ENCODE measurements around the gene IER3. TPM values are rescaled to one million over a fixed set of nuclear protein-coding genes. Genes with fewer than 3 reads are reported as not detected.

IER3 gene
- total and polyA plus RNA-seq, 2 of the 8 experiments (the other 6 are each of a cell fraction or from before 2014, with no cell fraction given), result 11.9 to 26.5 TPM

- H2AK5ac ChIP-seq (ENCODE audit: low read depth, low read length), result peak overlapping the region; percentile 71; the same call in 1 of the 2 replicates
- no peak overlapping the region for H3K23ac ChIP-seq (ENCODE audit: insufficient read length)
- peaks cover 12% of the 10 kb centered on the region for H3K23me2 ChIP-seq (ENCODE audit: low read depth, low read length)
- H3K27ac ChIP-seq (ENCODE audit: low read depth, low read length), result peak overlapping the region; percentile 97
- H3K4me2 ChIP-seq (ENCODE audit: insufficient read depth in 1 of 2, low read depth in 2 of 2, low read length in 2 of 2), result peak overlapping the region; percentile 66 to 81
- peak overlapping the region; percentile 91 for H4K8ac ChIP-seq (ENCODE audit: extremely low read depth, insufficient read depth, low read length)
- H2BK15ac ChIP-seq (ENCODE audit: low read length), result no peak overlapping the region
- H3K4me3 ChIP-seq (ENCODE audit: extremely low read depth in 1 of 4, insufficient read depth in 2 of 4, low read depth in 3 of 4, low read length in 4 of 4), result peak overlapping the region; percentile 96 to 100 (median 96)
- H2BK120ac ChIP-seq (replicated peaks; ENCODE audit: low read depth, low read length), result no peak overlapping the region
- H3K4ac ChIP-seq (replicated peaks; ENCODE audit: insufficient read length, low read depth, low read length), result peak overlapping the region; percentile 73
- WGBS, 2 experiments (ENCODE audit: extremely low coverage in 1 of 2, insufficient coverage in 1 of 2, insufficient read length in 1 of 2, insufficient replicate concordance in 2 of 2, low coverage in 1 of 2, low lambda C conversion rate in 2 of 2, missing lambda C conversion rate in 1 of 2), result 0% methylated on average over 42 of the region's 71 CpGs; no CpG with 5 or more reads in 1 of the 2 experiments
- H2BK12ac ChIP-seq (ENCODE audit: low read depth, low read length), result no peak overlapping the region; the same call in 1 of the 2 replicates
- peak in 1 of 2 experiments; percentile 91 for DNase-seq (ENCODE audit: low read depth in 1 of 2, low spot score in 2 of 2)
- no peaks in the 10 kb centered on the region for H3K79me1 ChIP-seq (ENCODE audit: low read depth, low read length)
- H4K91ac ChIP-seq (replicated peaks; ENCODE audit: insufficient read length, low read length), result peak overlapping the region; percentile 89
- peak overlapping the region; percentile 63 for H4K5ac ChIP-seq (ENCODE audit: insufficient read length, low read depth, low read length)
- H2BK20ac ChIP-seq (ENCODE audit: low read length), result no peak overlapping the region
- H3K18ac ChIP-seq (ENCODE audit: extremely low read depth, low read length), result peak overlapping the region; percentile 91
- no peaks in the 10 kb centered on the region for H3K9me3 ChIP-seq (ENCODE audit: insufficient read depth in 2 of 2, low read depth in 1 of 2, low read length in 1 of 2)
- ChIA-PET CTCF (ENCODE audit: partially characterized antibody) (interaction anchor here (0.9 to 8.2 kb wide), 23 partner anchors 10 to 358 kb away, joined by 3 to 61 read pairs (median 5); partner anchors contain the start of genes FLOT1 and NRM), POLR2A (ENCODE audit: partially characterized antibody) (interaction anchor here (0.6 to 35.9 kb wide), 37 partner anchors 15 to 490 kb away, joined by 3 to 732 read pairs (median 5); partner anchors contain the start of genes ATAT1, DDR1, DHX16 and FLOT1)
- peaks cover 0 to 4% (median 1%) of the 10 kb centered on the region in 4 experiments; a peak in 5 of 7 replicates for H3K4me1 ChIP-seq (replicated peaks in 1 of 4; ENCODE audit: control insufficient read depth in 3 of 4, insufficient read depth in 4 of 4, low read length in 3 of 4)
- H3K56ac ChIP-seq (replicated peaks; ENCODE audit: insufficient read length, low read depth, low read length), result peak overlapping the region; percentile 91
- H3K9ac ChIP-seq (replicated peaks in 1 of 4; ENCODE audit: extremely low read depth in 1 of 4, low read depth in 3 of 4, low read length in 3 of 4), result peak overlapping the region; percentile 92 to 98 (median 96)
- H2BK5ac ChIP-seq (ENCODE audit: low read depth, low read length), result peak overlapping the region; percentile 91; the same call in 1 of the 2 replicates
- no peaks in the 10 kb centered on the region for H3K27me3 ChIP-seq (replicated peaks in 1 of 4; ENCODE audit: control insufficient read depth in 3 of 4, extremely low read depth in 1 of 4, insufficient read depth in 3 of 4, low read length in 3 of 4)
- no peak for FAIRE-seq
- no peak overlapping the region for H3K14ac ChIP-seq (ENCODE audit: insufficient read length)
- H4K20me1 ChIP-seq (replicated peaks in 1 of 2; ENCODE audit: control insufficient read depth in 1 of 2, insufficient read depth in 2 of 2, low read length in 2 of 2), result peaks cover 8 to 22% of the 10 kb centered on the region in 2 experiments
- H2AFZ ChIP-seq (ENCODE audit: low read length), result no peak overlapping the region
- H3K36me3 ChIP-seq (ENCODE audit: control insufficient read depth in 2 of 4, insufficient read depth in 4 of 4, low read length in 3 of 4), result peaks cover 21 to 43% (median 32%) of the 10 kb centered on the region in 4 experiments
- H3K79me2 ChIP-seq (ENCODE audit: control insufficient read depth in 1 of 2, insufficient read depth in 2 of 2, low read length in 2 of 2), result peaks cover 6 to 42% of the 10 kb centered on the region in 2 experiments
- TF ChIP-seq EP300 (IDR thresholded peaks at IDR 0.05; ENCODE audit: borderline replicate concordance in 1 of 2, low read depth in 2 of 2, low read length in 2 of 2), result 0 out of 3 replicates have a peak, but pooled peaks of 1 of the 2 experiments have one; percentile 28
- TF ChIP-seq SP1 (IDR thresholded peaks at IDR 0.05; ENCODE audit: low read depth, low read length), result no peak; the same call in 1 of the 2 replicates
- TF ChIP-seq CBX8 (IDR thresholded peaks at IDR 0.05; ENCODE audit: borderline replicate concordance, low read depth, low read length), result no peak
- no peak for TF ChIP-seq EZH2 (IDR thresholded peaks at IDR 0.05; ENCODE audit: low read depth, low read length, severe bottlenecking)
- no peak for TF ChIP-seq SIX5 (IDR thresholded peaks at IDR 0.05; ENCODE audit: low read depth, low read length)
- TF ChIP-seq RBBP5 (IDR thresholded peaks at IDR 0.05; ENCODE audit: borderline replicate concordance, low read depth, low read length), result no peak
- peak; percentile 72 for TF ChIP-seq NRF1 (IDR thresholded peaks at IDR 0.05; ENCODE audit: low read depth, low read length)
- TF ChIP-seq JUN (IDR thresholded peaks at IDR 0.05; ENCODE audit: low read depth, low read length), result no peak
- TF ChIP-seq TAF1 (IDR thresholded peaks at IDR 0.05; ENCODE audit: low read depth, low read length), result peak; percentile 78
- TF ChIP-seq PHF8 (conservative IDR thresholded peaks at IDR 0.05; ENCODE audit: low read depth, low read length), result peak; percentile 10
Observed at GRCh38 chr6:30721198-30722024, 22.9 kb downstream of the IER3 start.
